Activated T-cell treated with anti-CD3 and anti-CD28 coated beads, Interleukin-2, amount 50 U/mL, for 72 hours (primary cell): ENCODE measurements around the gene LRP1B. TPM values are rescaled to one million over a fixed set of nuclear protein-coding genes. Genes with fewer than 3 reads are reported as not detected.

ENCODE experiments used
- ATAC-seq, 2 donors: fragments of 150-1000 bp; cut with Tn5 transposase; replicated peaks in 1 of 2; 2 replicates each; pipeline ENCODE4 v1.10.0; 2021; ENCODE audit warnings: moderate library complexity in 2 of 2, mild to moderate bottlenecking in 1 of 2
- DNase-seq, 2 donors: peaks; one replicate each; pipeline ENCODE4 v3.0.0; 2021 to 2022; ENCODE audit warnings: mixed read lengths in 1 of 2
- H3K27ac Mint-ChIP-seq: one replicate; pipeline ENCODE4 v1.8.0; 2022; ENCODE audit warnings: mild to moderate bottlenecking, moderate library complexity, mixed read lengths
- H3K27me3 Mint-ChIP-seq: one replicate; pipeline ENCODE4 v1.8.0; 2022; ENCODE audit warnings: low read depth, mixed read lengths
- H3K36me3 Mint-ChIP-seq, 2 donors: one replicate each; pipeline ENCODE4 v1.8.0; 2022; ENCODE audit warnings: mixed read lengths in 2 of 2, mild to moderate bottlenecking in 1 of 2; ENCODE audit not compliant: insufficient read depth in 2 of 2
- H3K4me1 Mint-ChIP-seq: one replicate; pipeline ENCODE4 v1.8.0; 2022; ENCODE audit warnings: low read depth, mixed read lengths
- H3K4me3 Mint-ChIP-seq, 2 donors: one replicate each; pipeline ENCODE4 v1.8.0; 2022; ENCODE audit warnings: mild to moderate bottlenecking in 2 of 2, mixed read lengths in 2 of 2, moderate library complexity in 2 of 2
- H3K9me3 Mint-ChIP-seq, 2 donors: one replicate each; pipeline ENCODE4 v1.8.0; 2022; ENCODE audit warnings: mixed read lengths in 2 of 2
- total RNA-seq, 2 donors: library from RNA; stranded (reverse); gene quantifications; one replicate each; pipeline ENCODE4 v1.2.3, GENCODE V29; 2022

The LRP1B gene
- total RNA-seq, 2 donors from 2014 or later, result not detected

DNA sequence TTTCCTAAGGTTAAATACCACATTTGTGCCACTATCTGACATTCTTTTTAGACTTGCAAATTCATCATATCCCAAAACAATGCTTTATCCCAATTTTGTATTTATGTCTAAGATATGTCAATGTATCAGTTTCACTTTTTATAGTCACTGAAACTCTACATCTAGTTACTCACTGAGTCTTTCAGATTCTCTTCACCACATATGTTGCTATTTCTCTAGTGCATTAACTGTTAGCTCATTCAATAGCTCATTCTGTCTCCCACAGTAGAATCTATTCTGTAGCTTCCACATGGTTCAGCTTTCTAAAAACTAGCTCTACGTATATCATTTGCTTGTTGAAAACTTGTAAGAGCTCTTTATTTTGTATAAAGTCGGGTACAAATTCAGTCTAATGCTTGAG lies 1930.1 kb downstream of the LRP1B start:
- ATAC-seq, result no peak
- Mint-ChIP-seq H3K27me3 (no peaks in the 10 kb centered on the region), H3K9me3 (peaks cover 3 to 12% of the 10 kb centered on the region in 2 donors), H3K4me1 (no peaks in the 10 kb centered on the region), H3K27ac (no peak overlapping the region), H3K36me3 (no peaks in the 10 kb centered on the region), H3K4me3 (no peak overlapping the region)
- no peak for DNase-seq

DNA sequence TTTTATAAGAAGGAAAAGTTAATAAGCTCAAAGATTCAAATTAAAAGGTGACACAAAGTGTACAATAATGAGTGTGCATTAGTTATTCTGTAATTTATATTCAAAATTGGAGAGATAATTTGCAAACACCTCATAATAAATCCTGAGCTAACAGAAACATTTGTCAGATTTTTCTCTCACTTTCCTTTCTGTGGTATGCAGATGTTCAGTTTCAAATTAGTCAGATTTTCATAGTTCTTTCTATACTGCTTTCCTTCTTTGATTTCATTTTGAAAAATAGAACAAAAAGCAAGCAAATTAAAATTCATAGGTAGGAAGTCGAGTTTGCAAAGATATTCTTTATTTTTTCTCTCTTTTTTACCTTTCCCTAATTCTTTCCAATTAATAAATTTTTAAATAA lies 1930.5 kb downstream of the LRP1B start:
- no peak for ATAC-seq
- Mint-ChIP-seq H3K9me3 (peaks cover 4 to 14% of the 10 kb centered on the region in 2 donors), H3K27me3 (no peaks in the 10 kb centered on the region), H3K4me3 (no peak overlapping the region), H3K36me3 (no peaks in the 10 kb centered on the region), H3K27ac (no peak overlapping the region), H3K4me1 (no peaks in the 10 kb centered on the region)
- DNase-seq, result no peak

DNA sequence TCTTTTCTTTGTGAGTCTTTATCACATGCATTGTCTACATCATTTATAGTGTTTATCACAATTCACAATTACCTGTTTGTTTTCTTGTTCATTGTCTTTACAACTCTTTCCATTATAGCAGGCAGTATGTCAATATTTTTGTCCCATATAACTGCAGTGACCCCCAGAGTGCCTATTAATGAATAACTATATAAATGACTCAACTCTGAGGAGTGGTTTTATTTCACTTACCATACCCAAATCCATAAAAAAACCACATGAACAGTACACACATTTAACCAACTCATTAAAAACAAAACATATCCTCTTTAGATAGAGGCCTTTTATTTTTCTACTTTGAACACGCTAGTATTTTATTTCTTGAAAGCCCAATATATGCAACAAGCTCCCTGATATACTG lies 1931.5 kb downstream of the LRP1B start:
- no peak overlapping the region for H3K4me3 Mint-ChIP-seq
- H3K27me3 Mint-ChIP-seq, result no peaks in the 10 kb centered on the region
- ATAC-seq, result no peak
- no peaks in the 10 kb centered on the region for H3K36me3 Mint-ChIP-seq
- peaks cover 4 to 10% of the 10 kb centered on the region in 2 donors for H3K9me3 Mint-ChIP-seq
- H3K4me1 Mint-ChIP-seq, result no peaks in the 10 kb centered on the region
- H3K27ac Mint-ChIP-seq, result no peak overlapping the region
- DNase-seq, result no peak

DNA sequence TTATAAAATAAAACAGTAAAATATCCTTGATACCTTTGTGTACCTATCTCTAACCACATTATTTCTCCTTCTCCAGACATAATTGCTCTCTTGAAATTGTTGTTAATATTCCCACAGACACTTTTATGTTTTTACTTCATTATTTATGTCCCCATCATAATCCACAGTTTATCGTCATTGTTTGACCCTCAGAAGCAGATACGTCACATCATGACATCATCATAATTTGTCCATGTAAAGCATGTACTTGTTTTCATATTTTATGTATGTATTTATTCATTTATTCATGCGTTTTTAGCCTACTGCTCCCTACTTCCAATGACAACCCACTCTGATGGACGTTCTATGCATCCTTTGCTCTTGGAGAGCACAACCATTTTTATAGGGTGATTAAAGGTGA lies 1943.7 kb downstream of the LRP1B start:
- no peak overlapping the region for H3K27ac Mint-ChIP-seq
- H3K4me3 Mint-ChIP-seq, result no peak overlapping the region
- no peaks in the 10 kb centered on the region for H3K36me3 Mint-ChIP-seq
- H3K27me3 Mint-ChIP-seq, result no peaks in the 10 kb centered on the region
- H3K9me3 Mint-ChIP-seq, result peaks cover 8 to 12% of the 10 kb centered on the region in 2 donors
- no peaks in the 10 kb centered on the region for H3K4me1 Mint-ChIP-seq
- ATAC-seq (no peak), DNase-seq (no peak)

DNA sequence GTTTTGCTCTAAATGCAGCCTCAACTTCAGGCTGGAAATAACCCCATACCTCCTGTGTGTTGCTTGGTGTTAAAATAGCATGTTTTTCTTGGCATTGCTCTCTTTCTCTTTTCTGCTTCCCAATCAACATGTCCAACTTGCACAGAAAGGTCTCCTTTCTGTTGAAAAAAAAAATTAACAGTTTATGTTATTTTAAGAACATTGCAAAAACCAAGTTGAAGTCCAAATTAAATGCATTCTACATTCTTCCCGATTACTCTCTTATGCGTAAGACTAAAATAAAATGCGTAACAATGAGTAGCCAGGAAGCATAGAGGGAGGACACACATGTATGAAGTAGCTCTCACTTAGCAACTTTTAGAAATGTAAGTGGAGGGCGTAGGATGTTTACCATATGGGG lies 1944.5 kb downstream of the LRP1B start:
- no peaks in the 10 kb centered on the region for H3K36me3 Mint-ChIP-seq
- no peak for ATAC-seq

DNA sequence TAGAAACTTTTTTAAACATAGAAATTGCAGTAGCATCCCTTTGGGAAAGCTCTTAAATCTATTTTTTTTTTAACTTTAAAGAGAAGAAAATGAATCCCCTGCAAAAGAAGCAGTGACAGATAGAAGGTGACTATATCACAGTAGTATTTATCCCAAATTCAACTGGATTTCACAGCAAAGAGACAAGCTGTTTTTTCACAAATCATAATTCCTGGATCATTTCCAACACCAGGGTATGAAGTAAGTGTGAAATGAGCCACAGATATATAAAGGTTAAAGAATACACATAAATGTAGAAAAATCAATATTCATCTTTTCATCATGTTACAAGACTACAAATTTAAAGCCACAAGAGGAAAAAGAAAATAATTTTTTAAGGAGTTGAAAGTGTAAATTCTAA lies 1945.7 kb downstream of the LRP1B start:
- no peaks in the 10 kb centered on the region for H3K27me3 Mint-ChIP-seq
- H3K4me3 Mint-ChIP-seq, result no peak overlapping the region
- ATAC-seq (no peak), DNase-seq (no peak)
- H3K9me3 Mint-ChIP-seq, result peaks cover 14 to 18% of the 10 kb centered on the region in 2 donors
- no peaks in the 10 kb centered on the region for H3K4me1 Mint-ChIP-seq
- H3K27ac Mint-ChIP-seq, result no peak overlapping the region
- no peaks in the 10 kb centered on the region for H3K36me3 Mint-ChIP-seq

More for the DNA sequence above, 1944.5 kb downstream of the LRP1B start:
- Mint-ChIP-seq H3K27ac (no peak overlapping the region), H3K27me3 (no peaks in the 10 kb centered on the region), H3K4me1 (no peaks in the 10 kb centered on the region), H3K9me3 (peaks cover 14% of the 10 kb centered on the region in 2 donors), H3K4me3 (no peak overlapping the region)
- no peak for DNase-seq

DNA sequence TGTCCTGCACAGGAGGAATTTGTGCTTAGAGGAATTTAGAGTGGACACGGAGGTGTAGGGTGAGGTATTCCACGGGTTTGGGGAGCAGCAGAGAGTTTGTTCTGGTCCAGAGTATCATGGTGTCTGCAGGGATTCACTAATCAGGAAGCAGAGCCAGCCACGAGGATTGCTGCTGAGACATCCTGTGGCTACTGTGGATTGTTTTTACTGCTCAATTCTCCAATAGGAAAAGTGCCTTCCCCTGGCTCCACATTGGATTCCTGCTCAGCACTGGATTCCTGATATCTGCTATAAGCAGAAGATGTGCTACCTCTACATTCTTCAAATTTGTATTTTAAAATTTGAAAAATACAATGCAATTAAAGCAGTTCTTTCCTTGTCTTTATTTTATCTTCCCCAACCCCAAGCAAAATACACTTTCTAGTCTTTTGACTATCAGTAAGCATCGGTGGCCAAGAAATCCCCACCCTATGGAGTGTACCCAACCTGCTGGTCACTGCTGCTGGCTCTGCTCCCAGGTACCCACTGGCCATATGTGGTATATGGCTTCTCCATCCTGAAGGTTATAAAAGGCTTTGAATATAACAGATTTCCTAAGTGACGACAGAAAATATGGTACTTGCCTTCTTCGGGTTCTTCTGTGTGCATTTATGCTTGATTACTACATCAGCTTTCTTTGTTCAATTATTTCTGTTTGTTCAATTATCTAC lies 1947.6 kb downstream of the LRP1B start:
- ATAC-seq, result no peak

More for the DNA sequence above, 1947.6 kb downstream of the LRP1B start:
- no peak for DNase-seq
- H3K27me3 Mint-ChIP-seq, result no peaks in the 10 kb centered on the region
- no peaks in the 10 kb centered on the region for H3K4me1 Mint-ChIP-seq
- no peak overlapping the region for H3K27ac Mint-ChIP-seq
- no peaks in the 10 kb centered on the region for H3K36me3 Mint-ChIP-seq
- peaks cover 9 to 17% of the 10 kb centered on the region in 2 donors for H3K9me3 Mint-ChIP-seq
- no peak overlapping the region for H3K4me3 Mint-ChIP-seq
